HG03159 (cell line): Measurements from ENCODE around the gene NSMCE1.
"Not testable (repeated sequence)": the region's sequence is repeated elsewhere in the genome, so short reads cannot be mapped to it uniquely, and the experiment has no call there.

Experiments
- ATAC-seq: cut with Tn5 transposase; IDR thresholded peaks from one replicate; pipeline ENCODE4 v1.9.1; 2021; ENCODE audit warnings: mild to moderate bottlenecking, moderate library complexity; ENCODE audit not compliant: unreplicated experiment

The NSMCE1 gene

GRCh38 chr16:27303256-27304100 is 34.9 kb upstream of the NSMCE1 start:
- no peak for ATAC-seq

- ATAC-seq = no peak
Measured at GRCh38 chr16:27302126-27302525, 33.6 kb upstream of the NSMCE1 start.

- no peak for ATAC-seq
Measured at GRCh38 chr16:27301236-27301861, 32.8 kb upstream of the NSMCE1 start.

GRCh38 chr16:27298132-27298531 is 29.6 kb upstream of the NSMCE1 start:
- ATAC-seq = no peak

GRCh38 chr16:27293343-27293742 is 24.8 kb upstream of the NSMCE1 start:
- ATAC-seq = no peak

DNA sequence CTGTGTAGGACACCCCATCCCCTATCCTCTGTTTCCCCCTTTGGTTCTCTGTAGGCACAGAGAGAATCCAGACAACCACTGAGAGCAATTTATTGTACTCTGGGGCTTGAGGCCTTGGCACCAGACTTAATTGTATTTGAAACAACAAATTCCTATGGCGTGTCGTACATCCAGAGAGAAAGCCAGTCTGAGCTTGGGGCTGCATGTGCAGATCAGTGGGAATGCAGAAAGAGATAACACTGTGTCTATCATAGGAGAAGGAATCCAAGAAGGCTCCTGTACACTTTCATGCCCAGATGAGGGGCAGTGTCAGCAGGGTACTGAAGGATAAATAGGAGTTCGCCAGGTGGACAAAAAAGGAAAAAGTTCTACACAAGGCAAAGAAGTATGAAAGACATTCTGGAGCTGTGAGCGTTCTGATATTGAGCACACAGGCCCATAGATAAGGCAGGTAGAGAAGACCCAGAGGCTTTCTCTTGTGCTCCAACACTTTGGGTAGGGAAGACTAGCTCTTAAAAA is 23.2 kb upstream of the NSMCE1 start:
- ATAC-seq = no peak

GRCh38 chr16:27291106-27291505 is 22.5 kb upstream of the NSMCE1 start:
- no peak for ATAC-seq

GRCh38 chr16:27290562-27290961 is 22.0 kb upstream of the NSMCE1 start:
- ATAC-seq = no peak

DNA sequence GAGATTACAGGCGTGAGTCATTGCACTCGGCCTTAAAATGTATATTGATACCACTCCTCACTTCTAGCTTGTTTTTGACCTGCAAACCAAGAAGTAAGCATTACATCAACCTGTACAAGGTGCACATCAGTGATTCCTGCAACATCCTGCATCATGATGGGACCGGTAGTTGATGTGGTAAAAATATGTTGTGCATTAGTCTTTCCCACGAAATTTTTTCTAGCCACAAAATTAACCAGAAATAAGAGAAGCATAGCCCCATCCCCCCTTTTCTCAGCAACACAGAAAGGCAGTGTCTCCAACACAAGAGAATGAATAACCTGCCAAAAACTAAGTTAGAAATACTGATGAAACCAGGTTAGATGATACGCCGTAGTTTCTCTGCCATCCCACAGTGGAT is 21.1 kb upstream of the NSMCE1 start:
- no peak for ATAC-seq

DNA sequence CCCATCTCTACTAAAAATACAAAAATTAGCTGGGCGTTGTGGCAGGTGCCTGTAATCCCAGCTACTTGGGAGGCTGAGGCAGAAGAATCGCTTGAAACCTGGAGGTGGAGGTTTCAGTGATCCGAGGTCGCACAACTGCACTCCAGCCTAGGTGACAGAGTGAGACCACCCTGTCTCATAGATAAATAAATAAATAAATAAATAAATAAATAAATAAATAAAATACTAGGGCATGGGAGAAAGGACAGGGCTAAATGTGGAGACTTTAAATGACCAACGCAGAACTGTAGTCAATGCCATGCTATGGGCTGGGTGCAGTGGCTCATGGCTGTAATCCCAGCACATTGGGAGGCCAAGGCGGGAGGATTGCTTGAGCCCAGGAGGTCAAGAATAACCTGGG is 19.7 kb upstream of the NSMCE1 start:
- ATAC-seq = not testable (repeated sequence)

GRCh38 chr16:27287887-27288286 is 19.3 kb upstream of the NSMCE1 start:
- no peak for ATAC-seq

DNA sequence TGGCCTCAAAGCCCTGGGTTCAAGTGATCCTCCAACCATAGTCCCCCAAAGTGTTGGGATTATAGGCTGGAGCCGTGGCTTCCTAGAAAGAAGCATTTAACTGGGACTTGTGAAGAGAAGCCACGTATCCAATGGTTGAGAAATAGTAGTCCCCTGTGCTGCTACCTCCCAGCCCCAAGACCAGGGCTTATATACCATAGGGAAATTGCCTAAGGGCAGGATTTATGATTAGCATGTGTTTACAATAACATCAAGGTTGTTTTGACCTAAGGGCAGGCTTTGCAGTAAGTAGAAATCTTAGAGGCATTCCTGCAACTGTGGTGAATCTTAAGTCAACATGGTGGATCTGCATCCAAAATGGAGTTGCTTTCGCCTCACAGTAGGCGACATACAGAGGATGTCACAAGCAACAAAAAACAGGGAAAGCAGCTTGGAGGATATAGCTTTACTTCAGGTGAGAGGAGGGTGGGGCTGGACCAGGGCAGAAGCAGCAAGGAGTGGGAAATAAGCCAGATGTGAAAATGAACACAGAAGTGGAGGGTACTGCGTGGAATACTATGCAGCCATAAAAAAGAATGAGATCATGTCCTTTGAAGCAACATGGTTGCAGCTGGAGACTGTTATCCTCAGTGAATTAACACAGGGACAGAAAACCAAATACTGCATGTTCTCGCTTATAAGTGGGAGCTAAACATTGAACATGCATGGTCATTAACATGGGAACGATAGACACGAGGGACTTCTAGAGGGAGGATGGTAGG is 18.7 kb upstream of the NSMCE1 start:
- ATAC-seq = no peak

GRCh38 chr16:27286451-27286850 is 17.9 kb upstream of the NSMCE1 start:
- ATAC-seq = no peak

- ATAC-seq = no peak
Measured at GRCh38 chr16:27285676-27286196, 17.2 kb upstream of the NSMCE1 start.

DNA sequence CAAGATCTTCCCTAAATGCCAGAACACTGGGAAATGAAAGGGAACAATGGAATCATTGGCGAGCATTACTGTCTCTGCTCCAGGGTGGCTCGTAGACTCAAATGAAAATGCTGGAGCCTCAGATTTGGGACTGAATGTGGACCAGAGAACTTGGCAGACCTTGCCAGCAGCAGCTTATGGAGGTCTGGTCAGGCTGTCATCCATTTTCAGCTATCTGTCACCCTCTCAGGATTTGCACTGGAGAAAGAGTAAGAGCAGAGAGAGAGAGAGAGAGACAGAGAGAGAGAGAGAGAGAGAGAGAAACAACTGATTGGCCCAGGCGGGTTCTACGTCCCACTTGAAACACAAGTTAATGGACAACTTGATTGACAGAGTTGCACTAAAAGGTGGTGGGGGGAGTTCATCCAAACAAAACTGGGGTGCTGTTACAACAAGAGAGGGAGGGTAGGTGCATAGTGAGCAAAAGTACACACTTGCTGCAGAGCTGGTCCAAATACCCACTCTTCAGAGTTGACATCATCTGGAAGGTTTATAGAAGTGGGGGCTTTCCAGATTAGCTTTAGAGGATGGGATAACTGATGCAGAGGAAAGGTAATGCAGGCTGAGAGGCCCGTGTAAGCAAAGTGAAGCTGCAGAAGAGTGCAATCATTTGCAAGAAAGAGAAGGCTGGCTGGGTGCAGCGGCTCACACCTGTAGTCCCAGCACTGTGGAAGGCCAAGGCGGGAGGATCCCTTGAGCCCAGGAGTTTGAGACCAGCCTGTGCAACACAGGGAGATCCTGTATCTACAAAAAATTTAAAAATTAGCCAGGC is 16.5 kb upstream of the NSMCE1 start:
- no peak for ATAC-seq

DNA sequence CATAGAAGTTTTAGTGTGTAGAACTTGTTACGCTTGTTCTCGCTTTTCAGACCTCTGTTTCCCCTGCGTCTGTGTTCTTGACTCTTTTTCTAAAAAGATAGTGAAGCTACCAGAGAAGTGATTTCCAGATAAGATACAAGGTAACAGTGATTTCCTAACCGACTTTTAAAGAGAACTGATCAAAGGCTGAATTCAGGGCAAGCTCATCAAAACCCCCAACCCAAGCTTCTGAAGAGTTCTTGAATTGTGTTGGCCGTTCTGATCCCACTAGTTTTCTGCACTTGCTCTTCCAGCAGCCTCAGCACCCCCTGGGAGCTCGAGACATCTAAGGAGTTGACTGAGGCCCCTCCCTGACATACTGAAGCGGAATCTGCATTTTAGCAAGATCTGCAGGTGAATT is 12.7 kb upstream of the NSMCE1 start:
- no peak for ATAC-seq

- no peak for ATAC-seq
Measured at GRCh38 chr16:27275394-27275793, 6.8 kb upstream of the NSMCE1 start.

DNA sequence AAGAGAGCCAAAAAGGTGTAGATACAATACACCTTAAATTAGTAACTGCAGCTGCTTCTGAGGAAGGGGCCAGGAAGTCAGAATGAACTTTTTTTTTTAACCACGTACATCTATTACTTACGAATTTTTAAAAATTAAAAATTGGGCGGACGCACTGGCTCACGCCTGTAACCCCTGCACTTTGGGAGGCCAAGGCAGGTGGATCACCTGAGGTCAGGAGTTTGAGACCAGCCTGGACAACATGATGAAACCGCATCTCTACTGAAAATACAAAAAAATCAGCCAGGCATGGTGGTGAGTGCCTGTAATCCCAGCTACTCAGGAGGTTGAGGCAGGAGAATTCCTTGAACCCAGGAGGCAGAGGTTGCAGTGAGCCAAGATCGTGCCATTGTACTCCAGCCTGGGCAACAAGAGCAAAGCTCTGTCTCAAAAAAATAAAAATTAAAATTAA is 5.9 kb upstream of the NSMCE1 start:
- not testable (repeated sequence) for ATAC-seq

- ATAC-seq = no peak
Measured at GRCh38 chr16:27273670-27274423, 5.3 kb upstream of the NSMCE1 start.

GRCh38 chr16:27273330-27273669 is 4.7 kb upstream of the NSMCE1 start:
- ATAC-seq = no peak
